CD1c-positive myeloid dendritic cell (primary cell): Measurements from ENCODE around the gene EHD1.

ENCODE experiments used
- DNase-seq: peaks from one replicate; pipeline ENCODE4 v3.0.0-alpha.2; 2016; ENCODE audit errors: extremely low spot score

Gene EHD1

GRCh38 chr11:64872790-64873488 is 5.5 kb downstream of the EHD1 start:
- DNase-seq = no peak

GRCh38 chr11:64871492-64871891 is 6.9 kb downstream of the EHD1 start:
- DNase-seq = no peak

GRCh38 chr11:64870893-64871466 is 7.4 kb downstream of the EHD1 start:
- no peak for DNase-seq

GRCh38 chr11:64870176-64870892 is 8.1 kb downstream of the EHD1 start:
- peak; percentile 76 for DNase-seq

- DNase-seq = no peak
These were observed 8.7 kb downstream of the EHD1 start for GRCh38 chr11:64869571-64870175.

GRCh38 chr11:64868904-64869570 is 9.4 kb downstream of the EHD1 start:
- no peak for DNase-seq

GRCh38 chr11:64867748-64868462 is 10.5 kb downstream of the EHD1 start:
- no peak for DNase-seq

GRCh38 chr11:64866173-64866491 is 12.3 kb downstream of the EHD1 start:
- no peak for DNase-seq

- peak; percentile 74 for DNase-seq
These were observed 12.9 kb downstream of the EHD1 start for GRCh38 chr11:64865286-64866172.

GRCh38 chr11:64864473-64865285 is 13.7 kb downstream of the EHD1 start:
- DNase-seq = peak; percentile 42

GRCh38 chr11:64864135-64864472 is 14.3 kb downstream of the EHD1 start:
- DNase-seq = no peak

- DNase-seq = no peak
These were observed 14.9 kb downstream of the EHD1 start for GRCh38 chr11:64863391-64864060.

GRCh38 chr11:64862987-64863390 is 15.4 kb downstream of the EHD1 start:
- DNase-seq = no peak

- DNase-seq = peak; percentile 81
These were observed 17.0 kb downstream of the EHD1 start for GRCh38 chr11:64861227-64861975.

GRCh38 chr11:64859542-64860414 is 18.6 kb downstream of the EHD1 start:
- peak; percentile 70 for DNase-seq

- peak; percentile 59 for DNase-seq
These were observed 19.8 kb downstream of the EHD1 start for GRCh38 chr11:64858467-64859263.

GRCh38 chr11:64857485-64857884 is 20.9 kb downstream of the EHD1 start:
- DNase-seq = no peak
